GM21360 (cell line): ENCODE results near the gene CXXC5.

Source experiments
- ATAC-seq: cut with Tn5 transposase; IDR thresholded peaks from one replicate; pipeline ENCODE4 v1.9.1; 2021; ENCODE audit warnings: mild to moderate bottlenecking, moderate library complexity; ENCODE audit not compliant: unreplicated experiment

The CXXC5 gene

GRCh38 chr5:139638090-139638735, 9.9 kb upstream of the CXXC5 start:
- no peak for ATAC-seq

DNA sequence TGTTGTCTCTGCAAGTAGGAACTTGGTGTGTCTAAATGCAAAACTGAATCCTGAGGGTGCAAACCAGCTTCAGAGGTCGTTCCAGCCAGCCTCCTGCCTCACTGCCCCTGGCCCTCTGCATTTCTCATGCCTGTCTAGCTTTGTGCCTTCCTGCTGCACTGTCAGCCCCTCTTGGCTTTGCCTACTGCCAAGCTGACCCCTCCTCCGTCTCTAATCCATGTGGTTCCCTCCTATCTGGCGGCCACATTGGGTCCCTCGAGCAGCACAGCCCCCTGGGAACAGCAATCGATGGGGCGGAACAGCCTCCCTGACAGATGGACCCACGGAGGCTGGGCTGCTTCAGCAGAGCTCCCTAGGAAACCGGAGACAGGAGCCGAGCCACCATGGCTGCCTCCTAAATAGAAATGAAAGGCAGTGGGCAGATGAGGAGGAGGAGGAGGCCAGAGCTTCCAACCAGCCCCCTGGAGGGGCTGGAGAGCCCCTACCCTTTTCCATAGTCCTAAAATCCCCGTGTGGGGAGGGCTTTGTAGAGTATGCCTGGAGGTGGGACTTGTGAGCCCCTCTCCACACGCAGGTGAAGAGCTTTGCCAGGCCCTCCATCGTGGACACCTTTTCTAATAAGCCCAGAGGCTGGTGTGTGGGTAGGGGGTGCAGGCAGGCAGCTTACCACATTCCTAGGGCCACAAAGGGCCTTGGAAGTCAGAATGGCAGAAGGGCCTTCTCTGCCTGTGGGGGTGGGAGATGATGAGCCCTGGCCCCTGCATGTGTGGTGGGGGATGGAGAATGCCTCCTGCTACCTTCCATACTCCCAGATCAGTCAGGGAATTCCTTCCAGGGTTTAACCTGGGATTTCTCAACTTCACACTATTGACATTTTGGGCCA, 9.2 kb upstream of the CXXC5 start:
- no peak for ATAC-seq

DNA sequence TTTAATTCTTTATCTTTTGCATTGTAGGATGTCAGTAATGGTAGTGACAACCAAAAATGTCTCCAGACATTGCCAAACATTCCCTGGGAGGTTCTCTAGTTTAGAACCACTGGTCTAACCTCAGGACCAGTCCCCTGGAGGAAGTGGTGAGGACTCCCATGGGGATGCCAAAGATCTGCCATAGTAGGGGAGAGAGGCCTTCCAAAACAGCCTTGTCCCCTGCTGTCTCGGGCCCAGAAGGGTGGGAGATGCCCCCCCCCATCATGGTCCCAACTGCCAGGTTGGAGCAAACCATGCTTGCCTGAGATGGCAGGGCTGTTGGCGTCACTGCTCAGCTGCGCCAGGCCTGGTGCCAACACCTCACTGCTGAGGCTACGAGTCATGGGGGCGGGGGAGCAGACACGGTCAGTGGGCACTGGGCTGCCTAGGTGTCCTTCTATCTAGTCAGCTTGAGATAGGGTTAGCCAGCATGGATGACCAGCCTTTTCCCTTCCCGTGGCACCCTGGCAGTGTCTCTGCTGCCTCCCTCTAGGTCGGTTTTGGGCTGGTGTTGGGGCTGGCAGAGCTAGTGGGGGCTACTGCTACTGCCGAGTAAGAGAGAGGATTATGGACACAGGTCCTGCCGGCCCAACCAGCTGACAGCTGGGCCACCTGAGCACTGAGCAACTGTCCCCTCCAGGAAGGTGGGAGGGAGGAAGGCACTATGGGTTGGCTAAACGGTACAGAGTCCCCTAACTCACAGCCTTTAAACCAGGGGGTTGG, 8.3 kb upstream of the CXXC5 start:
- no peak for ATAC-seq

- ATAC-seq = no peak
Measured at GRCh38 chr5:139640421-139641115, 7.6 kb upstream of the CXXC5 start.

DNA sequence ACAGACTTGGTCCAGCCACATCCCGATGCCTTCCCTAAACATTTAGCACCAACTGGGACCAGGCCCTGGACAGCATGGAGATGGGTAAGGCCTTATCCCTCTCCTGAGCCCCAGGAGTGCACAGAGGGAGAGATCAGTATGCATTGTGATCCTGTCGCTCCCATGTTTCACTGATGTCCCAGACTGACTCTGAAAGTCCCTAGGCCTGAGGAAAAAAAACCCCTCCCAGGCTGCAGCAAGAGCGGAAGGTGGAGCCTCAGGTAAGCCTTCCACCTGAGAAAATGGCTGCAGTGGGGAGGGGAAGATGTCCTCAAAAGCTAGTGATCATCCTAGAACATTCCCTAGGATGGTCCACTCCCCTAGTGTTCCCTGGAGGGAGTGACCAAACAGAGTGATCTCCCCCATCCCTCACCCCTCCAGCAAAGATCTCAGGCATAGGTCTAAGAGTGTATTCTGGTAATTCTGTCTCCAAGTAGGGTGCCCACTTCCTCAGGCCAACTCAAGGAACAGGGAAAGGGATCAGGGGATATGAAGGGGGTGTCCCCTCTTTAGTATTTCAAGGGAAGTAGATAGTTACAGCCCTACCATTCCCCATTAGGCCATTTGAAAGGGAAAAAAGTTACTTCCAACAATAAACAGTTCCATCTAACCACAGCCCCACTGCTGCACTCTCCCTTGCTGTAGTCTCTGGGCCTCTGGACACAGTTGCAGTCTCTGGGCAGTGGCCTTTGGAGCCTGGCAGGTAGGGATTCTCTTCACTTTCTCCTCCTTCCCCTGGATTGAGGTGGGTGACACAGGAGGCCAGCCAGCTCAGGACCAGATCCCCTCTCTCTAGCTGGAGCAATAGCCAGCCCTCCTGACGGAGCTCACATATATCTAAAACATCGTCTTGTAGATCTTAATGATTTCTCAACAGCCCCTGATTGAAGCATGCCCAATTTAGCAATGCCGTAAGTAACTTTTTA, 6.8 kb upstream of the CXXC5 start:
- no peak for ATAC-seq

DNA sequence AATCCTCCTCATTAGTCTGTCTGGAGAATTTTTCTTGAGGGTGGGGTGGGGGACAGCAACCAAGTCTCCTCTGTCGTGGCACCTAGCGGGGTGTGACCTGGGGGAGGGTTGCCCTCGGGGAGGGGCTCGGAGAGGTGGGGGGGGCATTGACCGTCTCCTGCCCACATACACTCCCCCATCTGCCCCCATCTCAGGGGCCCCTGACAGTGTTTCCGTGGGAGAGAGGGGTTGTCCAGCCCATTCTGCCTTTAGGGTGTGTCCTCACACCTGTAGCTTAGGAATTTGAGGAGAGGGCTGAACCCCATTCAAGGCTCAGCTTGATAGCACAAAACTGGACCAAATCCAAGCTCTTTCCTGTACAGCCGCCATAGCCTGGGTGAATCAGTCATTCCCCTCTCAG, 5.9 kb upstream of the CXXC5 start:
- ATAC-seq = no peak

DNA sequence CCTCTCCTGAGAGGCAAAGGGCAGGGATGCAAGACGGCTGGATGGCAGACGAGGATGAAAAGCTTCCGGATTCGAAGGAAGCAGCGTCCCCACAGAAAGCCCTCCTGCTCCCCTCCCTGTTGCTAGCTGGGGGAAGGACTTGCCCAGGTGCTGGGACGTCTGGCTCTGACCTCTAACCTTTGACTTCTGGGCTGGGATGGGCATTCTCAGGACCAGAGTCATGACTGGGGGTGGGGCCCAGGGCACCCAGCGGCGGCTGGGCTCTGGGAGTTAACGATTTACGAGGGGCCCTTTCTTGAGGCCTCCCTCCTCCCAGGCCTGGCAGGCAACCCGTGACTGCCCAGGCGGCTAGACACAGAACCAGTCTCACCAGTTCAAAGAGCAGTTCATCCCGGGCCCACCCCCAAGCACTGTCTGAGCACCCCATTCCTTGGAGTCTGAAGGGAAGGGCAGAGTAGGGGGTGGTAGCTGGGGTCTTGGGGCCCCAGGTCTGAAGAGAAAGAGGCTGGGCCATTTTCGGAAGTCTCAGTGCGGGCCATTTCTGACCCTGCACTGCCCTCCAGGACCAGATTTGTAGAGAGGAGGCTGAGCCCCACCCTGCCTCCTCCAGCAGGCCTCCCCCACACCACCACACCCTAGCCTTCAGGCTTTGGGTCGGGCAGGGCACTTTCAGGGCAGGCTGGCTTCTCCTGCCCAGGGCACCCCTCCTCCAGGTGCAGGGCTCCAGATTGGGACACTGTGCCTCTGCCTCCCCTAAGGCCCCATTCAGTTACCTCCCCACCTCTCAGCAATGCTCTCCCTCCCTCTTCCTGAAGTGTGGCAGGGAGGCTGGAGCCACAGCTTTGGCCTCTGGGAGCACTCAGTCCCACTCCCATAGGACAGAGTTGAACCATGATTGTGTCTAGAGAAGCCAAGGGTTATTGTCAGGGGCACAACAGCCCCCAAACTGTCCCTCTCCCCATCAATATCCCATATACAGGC, 5.0 kb upstream of the CXXC5 start:
- no peak for ATAC-seq

DNA sequence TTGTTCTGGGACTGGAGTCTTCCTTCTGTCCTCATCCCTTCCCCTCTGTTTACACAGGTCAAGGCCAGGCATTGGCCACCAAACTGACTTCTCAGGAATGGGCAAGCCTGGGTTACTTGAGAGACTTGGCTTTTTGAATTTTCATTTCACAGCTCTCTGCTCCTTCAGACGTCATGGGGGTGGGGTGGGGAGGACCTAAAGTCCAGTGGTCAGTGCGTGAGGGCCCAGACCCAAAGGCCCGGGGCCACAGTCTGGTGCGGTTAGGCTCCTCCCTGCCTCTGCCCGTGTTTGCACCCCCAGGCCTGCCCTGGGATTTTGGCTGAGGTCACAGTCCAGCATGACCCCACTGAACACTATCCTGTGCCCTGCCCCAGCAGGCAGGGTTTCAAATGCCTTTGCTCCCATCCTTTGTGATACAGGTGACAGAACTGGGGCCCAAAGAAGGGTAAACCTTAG, 4.1 kb upstream of the CXXC5 start:
- no peak for ATAC-seq

DNA sequence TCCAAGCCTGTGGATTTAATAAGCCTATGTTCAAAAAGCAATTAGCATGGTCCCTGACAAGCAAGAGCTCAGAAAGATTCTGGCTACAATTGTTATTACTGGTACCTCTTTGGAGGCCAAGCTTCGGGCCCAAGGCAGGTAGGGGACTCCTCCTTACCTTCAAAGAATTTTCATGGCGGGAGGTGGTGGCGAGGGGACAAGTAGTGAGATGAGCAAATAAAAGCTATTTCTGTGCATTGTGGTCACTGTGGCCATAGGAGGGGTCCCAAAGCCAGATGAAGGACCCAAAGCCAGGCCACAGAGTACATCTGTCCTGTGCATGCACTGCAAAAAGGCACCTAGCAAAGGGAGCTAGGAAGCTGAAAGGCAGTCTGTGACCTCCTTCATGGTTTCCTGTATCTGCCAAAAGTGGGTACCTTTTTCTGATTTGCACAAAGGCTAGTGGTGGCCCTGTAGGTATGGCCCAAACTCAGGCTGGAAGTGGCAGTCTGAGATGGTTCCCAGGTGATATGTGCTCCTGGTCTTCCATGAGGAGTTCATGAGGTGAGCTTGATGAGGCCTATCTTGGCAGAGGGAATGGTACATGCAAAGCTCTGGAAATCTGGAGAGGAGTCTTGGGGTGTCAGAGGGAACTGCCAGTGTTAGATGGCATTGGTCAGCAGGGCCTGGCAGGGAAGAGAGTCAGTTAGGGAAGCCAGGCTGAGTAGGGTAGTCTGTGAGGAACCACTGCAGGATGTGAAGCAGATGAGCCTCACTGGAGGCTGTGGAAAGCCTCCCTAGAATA, 3.3 kb upstream of the CXXC5 start:
- no peak for ATAC-seq

- ATAC-seq = no peak
Measured at GRCh38 chr5:139645430-139645871, 2.7 kb upstream of the CXXC5 start.

DNA sequence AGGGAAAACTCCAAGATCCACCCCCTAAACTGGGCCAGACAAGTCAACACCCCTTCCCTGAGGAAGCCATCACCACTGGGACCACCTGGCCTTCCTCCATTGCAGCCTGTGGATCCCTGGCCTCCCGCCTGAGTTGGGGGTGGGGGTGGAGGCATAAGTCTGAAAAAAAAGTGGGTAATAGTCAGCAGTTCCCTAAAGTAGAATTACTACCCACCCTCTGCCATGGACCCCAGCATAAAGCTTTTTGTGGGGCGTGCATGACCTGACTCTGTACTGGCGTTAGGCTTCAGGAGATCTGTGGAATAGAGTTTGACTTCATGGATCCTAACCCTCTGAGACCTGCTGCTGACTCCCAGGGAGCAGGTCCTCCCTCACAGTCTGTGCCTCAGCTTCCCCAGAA, 2.0 kb upstream of the CXXC5 start:
- no peak for ATAC-seq

DNA sequence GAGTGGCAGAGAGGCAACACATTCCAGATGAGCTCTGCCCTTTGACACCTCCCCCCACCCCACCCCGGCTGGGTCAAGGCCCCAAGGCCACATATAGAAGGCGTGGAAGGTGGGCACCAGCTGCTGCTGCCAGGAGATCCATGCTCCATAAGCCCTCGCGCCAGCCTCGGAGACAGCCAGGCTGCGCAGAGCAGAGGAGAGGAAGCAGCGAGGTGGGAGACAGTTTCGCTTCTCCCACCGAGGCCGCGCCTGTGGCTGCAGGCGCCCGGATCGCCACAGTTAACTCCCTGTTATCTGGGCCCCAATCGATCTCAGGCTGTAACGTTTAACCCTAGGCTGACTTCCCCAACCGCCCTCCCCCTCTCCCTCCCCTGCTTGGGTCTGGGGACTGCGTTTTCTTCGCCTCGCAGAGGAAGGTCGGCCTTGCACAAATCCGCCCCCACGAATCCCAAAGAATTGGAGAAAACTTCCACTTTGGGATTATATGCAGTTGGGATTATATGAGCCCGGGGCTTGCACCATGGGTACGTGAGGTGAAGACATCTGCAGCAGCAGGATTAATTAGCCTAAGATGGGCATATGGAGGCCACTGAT, 1.1 kb upstream of the CXXC5 start:
- ATAC-seq = no peak

DNA sequence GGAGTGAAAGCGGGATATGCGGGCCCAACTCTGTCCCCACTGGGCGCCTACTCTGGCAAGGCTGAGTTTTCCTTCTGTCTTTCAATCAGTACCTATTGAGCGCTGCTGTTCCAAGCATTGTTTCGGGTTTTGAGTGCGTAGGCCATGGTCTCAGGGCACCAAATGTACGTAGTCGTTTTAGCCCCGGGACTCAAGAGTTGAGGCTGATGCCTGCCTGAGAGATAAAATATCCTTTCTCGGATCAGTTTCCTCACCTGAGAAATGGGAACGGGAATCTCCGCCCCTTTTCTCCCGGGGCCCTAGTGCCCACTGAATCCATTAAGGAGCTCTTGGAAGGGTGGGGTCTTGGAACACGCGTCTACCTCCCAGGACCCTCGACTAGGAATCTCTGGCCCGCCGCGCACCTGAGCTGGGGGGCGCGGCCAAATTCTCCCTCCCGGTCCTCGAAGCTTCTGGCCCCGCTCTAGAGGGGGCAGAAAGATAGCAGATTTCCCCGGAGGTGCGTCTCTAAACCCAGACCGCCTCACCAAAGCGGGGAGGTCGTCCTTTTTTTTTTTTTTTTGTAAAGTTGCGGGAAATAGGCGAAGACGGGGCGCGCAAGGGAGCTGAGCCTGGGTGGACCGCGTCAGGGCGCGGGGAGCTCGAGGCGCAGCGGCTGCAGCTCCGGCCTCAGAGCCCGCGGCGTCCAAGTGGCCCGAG, 494 bp upstream of the CXXC5 start:
- no peak for ATAC-seq

GRCh38 chr5:139649082-139649991, 1.2 kb downstream of the CXXC5 start:
- no peak for ATAC-seq

DNA sequence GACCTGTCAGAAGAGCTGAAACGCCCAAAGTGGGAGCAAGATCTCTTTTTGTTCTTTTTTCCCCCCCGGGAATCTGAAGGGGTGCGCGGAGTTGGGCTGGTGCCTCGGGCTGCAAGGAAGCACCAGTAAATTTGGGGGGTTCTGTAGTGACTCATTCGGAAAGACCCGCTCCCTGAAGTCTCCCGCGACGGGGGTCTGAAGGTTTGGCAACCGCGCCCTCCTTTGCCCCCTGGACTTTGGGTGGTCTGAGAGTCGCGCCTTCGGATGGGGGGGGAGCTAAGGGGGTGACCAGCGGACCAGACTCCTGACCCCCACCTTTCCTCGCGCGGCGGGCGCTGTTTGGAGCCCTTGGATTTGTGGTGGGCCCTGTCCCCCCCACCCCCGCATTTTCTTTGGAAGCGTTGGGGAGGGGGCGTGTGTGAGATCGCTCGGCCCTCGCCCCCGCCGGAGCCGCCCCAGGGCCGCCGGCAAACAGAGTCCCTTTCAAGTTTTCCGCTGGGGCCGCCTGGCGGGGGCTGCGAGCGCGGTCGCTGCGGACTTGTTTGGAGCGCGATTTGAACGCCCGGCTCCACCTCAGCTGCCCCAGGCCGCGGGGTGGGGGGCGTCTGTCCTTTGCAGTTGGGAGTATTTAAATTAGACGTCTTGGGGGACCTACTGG, 2.0 kb downstream of the CXXC5 start:
- ATAC-seq = no peak
